SK-N-SH treated with all-trans-retinoic acid at 6 μM for 48 hours (cell line): Measurements from ENCODE around the gene AMACR.

ENCODE experiments used
- ARNTL ChIP-seq: fragments of 450-650 bp; formaldehyde crosslinking; IDR thresholded peaks from 2 replicates; pipeline ENCODE4 v1.5.0; 2020; ENCODE audit warnings: low read depth, mild to moderate bottlenecking, moderate library complexity, borderline replicate concordance
- ISL1 ChIP-seq: fragments of 250-450 bp; sonication (Bioruptor Pico); IDR thresholded peaks from 2 replicates; pipeline ENCODE4 v2.1.2; 2022; ENCODE audit warnings: mild to moderate bottlenecking, moderate library complexity
- OSR1 ChIP-seq: fragments of 250-450 bp; sonication (Bioruptor Pico); IDR thresholded peaks from 2 replicates; pipeline ENCODE4 v1.8.0; 2022; ENCODE audit warnings: moderate library complexity, mild to moderate bottlenecking, inconsistent platforms
- ZC3H10 ChIP-seq: fragments of 250-450 bp; sonication (Bioruptor Pico); IDR thresholded peaks from 2 replicates; pipeline ENCODE4 v1.5.1; 2021; ENCODE audit warnings: mild to moderate bottlenecking, moderate library complexity
- ZNF70 ChIP-seq: fragments of 450-650 bp; formaldehyde crosslinking; IDR thresholded peaks from 2 replicates; pipeline ENCODE4 v1.5.0; 2020; ENCODE audit warnings: mild to moderate bottlenecking, moderate library complexity
- TF ChIP-seq, protein P1 (sequence below): fragments of 250-450 bp; sonication (Bioruptor Pico); IDR thresholded peaks from 2 replicates; pipeline ENCODE4 v1.8.0; 2021; ENCODE audit warnings: low read depth, mild to moderate bottlenecking, moderate library complexity, borderline replicate concordance
- TF ChIP-seq, protein P2 (sequence below): fragments of 250-450 bp; sonication (Bioruptor Pico); IDR thresholded peaks from 2 replicates; pipeline ENCODE4 v1.5.1; 2021; ENCODE audit warnings: mild to moderate bottlenecking, moderate library complexity

DNA sequence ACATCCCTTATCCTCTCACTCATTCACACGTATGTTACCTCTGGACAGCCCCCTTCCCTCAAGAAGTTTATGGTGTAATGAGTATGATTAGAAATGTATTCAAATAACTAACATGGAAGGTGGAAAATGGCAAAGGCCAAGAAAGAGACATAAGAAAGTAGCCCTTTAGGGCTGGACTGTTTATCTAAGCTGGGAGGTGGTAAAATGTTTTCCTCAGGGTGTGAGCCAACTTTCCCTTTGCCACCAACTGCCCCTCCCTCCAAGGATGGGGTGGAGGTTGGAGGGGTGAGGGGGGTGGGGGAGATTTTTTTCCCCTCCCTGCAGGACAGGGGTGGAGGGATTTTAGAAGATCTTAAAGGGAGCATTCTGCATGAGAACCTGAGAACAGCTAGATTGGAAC is 31.5 kb downstream of the AMACR start:
- no peak for TF ChIP-seq OSR1
- TF ChIP-seq ZC3H10 (CRISPR knock-in tag), result no peak
- TF ChIP-seq, protein P1, sequence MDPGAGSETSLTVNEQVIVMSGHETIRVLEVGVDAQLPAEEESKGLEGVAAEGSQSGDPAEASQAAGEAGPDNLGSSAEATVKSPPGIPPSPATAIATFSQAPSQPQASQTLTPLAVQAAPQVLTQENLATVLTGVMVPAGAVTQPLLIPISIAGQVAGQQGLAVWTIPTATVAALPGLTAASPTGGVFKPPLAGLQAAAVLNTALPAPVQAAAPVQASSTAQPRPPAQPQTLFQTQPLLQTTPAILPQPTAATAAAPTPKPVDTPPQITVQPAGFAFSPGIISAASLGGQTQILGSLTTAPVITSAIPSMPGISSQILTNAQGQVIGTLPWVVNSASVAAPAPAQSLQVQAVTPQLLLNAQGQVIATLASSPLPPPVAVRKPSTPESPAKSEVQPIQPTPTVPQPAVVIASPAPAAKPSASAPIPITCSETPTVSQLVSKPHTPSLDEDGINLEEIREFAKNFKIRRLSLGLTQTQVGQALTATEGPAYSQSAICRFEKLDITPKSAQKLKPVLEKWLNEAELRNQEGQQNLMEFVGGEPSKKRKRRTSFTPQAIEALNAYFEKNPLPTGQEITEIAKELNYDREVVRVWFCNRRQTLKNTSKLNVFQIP (CRISPR knock-in tag), result no peak
- TF ChIP-seq ISL1 (CRISPR knock-in tag), result no peak
- TF ChIP-seq, protein P2, sequence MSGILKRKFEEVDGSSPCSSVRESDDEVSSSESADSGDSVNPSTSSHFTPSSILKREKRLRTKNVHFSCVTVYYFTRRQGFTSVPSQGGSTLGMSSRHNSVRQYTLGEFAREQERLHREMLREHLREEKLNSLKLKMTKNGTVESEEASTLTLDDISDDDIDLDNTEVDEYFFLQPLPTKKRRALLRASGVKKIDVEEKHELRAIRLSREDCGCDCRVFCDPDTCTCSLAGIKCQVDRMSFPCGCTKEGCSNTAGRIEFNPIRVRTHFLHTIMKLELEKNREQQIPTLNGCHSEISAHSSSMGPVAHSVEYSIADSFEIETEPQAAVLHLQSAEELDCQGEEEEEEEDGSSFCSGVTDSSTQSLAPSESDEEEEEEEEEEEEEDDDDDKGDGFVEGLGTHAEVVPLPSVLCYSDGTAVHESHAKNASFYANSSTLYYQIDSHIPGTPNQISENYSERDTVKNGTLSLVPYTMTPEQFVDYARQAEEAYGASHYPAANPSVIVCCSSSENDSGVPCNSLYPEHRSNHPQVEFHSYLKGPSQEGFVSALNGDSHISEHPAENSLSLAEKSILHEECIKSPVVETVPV (CRISPR knock-in tag), result no peak
- no peak for TF ChIP-seq ARNTL (CRISPR knock-in tag)
- no peak for TF ChIP-seq ZNF70 (CRISPR knock-in tag)
